GM23248 (cell line): Measurements from ENCODE around the gene CHST3. TPM values are rescaled to one million over a fixed set of nuclear protein-coding genes. Genes with fewer than 3 reads are reported as not detected.

Experiments used
- DNase-seq: peaks from one replicate; pipeline ENCODE4 v3.0.0-alpha.2; 2015
- H2AFZ ChIP-seq: fragments of 200-600 bp; sonication (generic); 2 replicates; pipeline ENCODE4 v1.6.1; 2016; ENCODE audit warnings: antibody characterized with exemption
- H3F3A ChIP-seq: fragments of 200-600 bp; sonication (generic); 2 replicates; pipeline ENCODE4 v1.6.1; 2016; ENCODE audit warnings: mild to moderate bottlenecking, antibody characterized with exemption, mixed run types; ENCODE audit not compliant: insufficient read depth
- H3K27ac ChIP-seq: fragments of 200-600 bp; sonication (generic); 2 replicates; pipeline ENCODE4 v1.5.1; 2016; ENCODE audit warnings: mild to moderate bottlenecking
- H3K27me3 ChIP-seq: fragments of 200-600 bp; sonication (generic); replicated peaks from 2 replicates; pipeline ENCODE4 v1.6.1; 2016; ENCODE audit warnings: mild to moderate bottlenecking; ENCODE audit not compliant: insufficient read depth
- H3K36me3 ChIP-seq: fragments of 200-600 bp; sonication (generic); 2 replicates; pipeline ENCODE4 v1.6.1; 2016; ENCODE audit warnings: low read depth, mild to moderate bottlenecking
- H3K4me1 ChIP-seq: fragments of 200-600 bp; sonication (generic); 2 replicates; pipeline ENCODE4 v1.6.1; 2016; ENCODE audit warnings: mild to moderate bottlenecking; ENCODE audit not compliant: insufficient read depth
- H3K4me2 ChIP-seq: fragments of 200-600 bp; sonication (generic); one replicate; pipeline ENCODE4 v1.6.1; 2016; ENCODE audit warnings: mild to moderate bottlenecking; ENCODE audit not compliant: unreplicated experiment
- H3K4me3 ChIP-seq: fragments of 200-600 bp; sonication (generic); 2 replicates; pipeline ENCODE4 v1.5.1; 2016; ENCODE audit warnings: mild to moderate bottlenecking
- H3K79me2 ChIP-seq: fragments of 200-600 bp; sonication (generic); 2 replicates; pipeline ENCODE4 v1.6.1; 2016; ENCODE audit warnings: mild to moderate bottlenecking; ENCODE audit not compliant: insufficient read depth
- H3K9ac ChIP-seq: fragments of 200-600 bp; sonication (generic); 2 replicates; pipeline ENCODE4 v1.6.1; 2016; ENCODE audit warnings: mild to moderate bottlenecking
- H3K9me2 ChIP-seq: fragments of 200-600 bp; sonication (generic); 2 replicates; pipeline ENCODE4 v1.6.1; 2016; ENCODE audit warnings: mixed run types, mild to moderate bottlenecking, moderate library complexity; ENCODE audit not compliant: insufficient read depth
- H3K9me3 ChIP-seq: fragments of 200-600 bp; sonication (generic); one replicate; pipeline ENCODE4 v1.6.1; 2017; ENCODE audit warnings: low read depth
- H4K20me1 ChIP-seq: fragments of 200-600 bp; sonication (generic); 2 replicates; pipeline ENCODE4 v1.6.0; 2016; ENCODE audit not compliant: insufficient read depth
- EZH2 ChIP-seq: fragments of 200-600 bp; sonication (generic); IDR thresholded peaks from 2 replicates; pipeline ENCODE4 v1.6.1; 2018; ENCODE audit warnings: antibody characterized with exemption, mild to moderate bottlenecking; ENCODE audit not compliant: insufficient read depth, poor library complexity, severe bottlenecking
- EZH2phosphoT487 ChIP-seq: fragments of 200-600 bp; sonication (generic); IDR thresholded peaks from 2 replicates; pipeline ENCODE4 v1.6.1; 2018; ENCODE audit warnings: antibody characterized with exemption, moderate library complexity, mild to moderate bottlenecking, low read depth; ENCODE audit not compliant: insufficient read depth
- WGBS, 2 experiments: methylation state at CpG; one replicate each; pipeline ENCODE4 v1.1.6; 2015 to 2017; ENCODE audit warnings: low lambda C conversion rate in 2 of 2, low coverage in 1 of 2; ENCODE audit errors: missing lambda C conversion rate in 2 of 2; 5-methylcytosine and 5-hydroxymethylcytosine counted together
- in situ Hi-C: fragments of 300-500 bp; cut with MboI; formaldehyde crosslinking; loops from 2 replicates; pipeline ENCODE4 v1.15.0; 2020
- polyA plus RNA-seq: library from polyadenylated mRNA; unstranded; fragments of >200 nt; fragmentation: Nextera tagmentation; extraction: Ambion mirVana; gene quantifications from 2 replicates; pipeline ENCODE4 v1.2.1, GENCODE V29; 2016
- total RNA-seq: library from RNA; depleted of rRNA; stranded (reverse); fragments of >200 nt; shearing (Covaris generic); gene quantifications from 2 replicates; pipeline ENCODE4 v1.2.3, GENCODE V29; 2014

CHST3 gene
- total and polyA plus RNA-seq, 2 experiments from 2014 or later: 10.7 to 42.2 TPM

DNA sequence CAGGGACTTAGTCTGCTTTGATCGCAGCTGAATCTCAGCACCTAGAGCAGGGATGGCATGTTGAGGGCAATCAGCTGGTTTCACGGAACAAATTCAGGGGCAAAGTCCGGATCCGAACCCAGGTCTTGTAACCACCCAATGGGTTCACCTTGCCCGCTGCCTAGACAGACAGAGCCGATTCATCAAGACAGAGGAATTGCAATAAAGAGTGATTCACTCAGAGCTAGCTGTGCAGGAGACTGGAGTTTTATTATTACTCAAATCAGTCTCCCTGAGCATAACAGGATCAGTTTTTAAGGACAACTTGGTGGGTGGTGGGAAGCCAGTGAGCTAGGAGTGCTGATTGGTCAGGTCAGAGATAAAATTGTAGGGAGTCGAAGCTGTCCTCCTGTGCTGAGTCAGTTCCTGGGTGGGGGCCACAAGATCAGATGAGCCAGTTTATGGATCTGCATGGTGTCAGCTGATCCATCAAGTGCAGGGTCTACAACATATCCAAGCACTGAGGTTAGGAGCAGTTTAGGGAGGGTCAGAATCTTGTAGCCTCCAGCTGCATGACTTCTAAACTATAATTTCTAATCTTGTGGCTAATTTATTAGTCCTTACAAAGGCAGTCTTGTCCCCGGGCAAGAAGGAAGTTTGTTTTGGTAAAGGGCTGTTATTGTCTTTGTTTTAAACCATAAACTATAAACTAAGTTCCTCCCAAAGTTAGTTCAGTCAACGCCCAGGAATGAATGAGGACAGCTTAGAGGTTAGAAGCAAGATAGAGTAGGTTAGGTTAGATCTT, 43.5 kb upstream of the CHST3 start:
- Histone ChIP-seq H3K27me3 (no peaks in the 10 kb centered on the region), H3K36me3 (no peaks in the 10 kb centered on the region), H3K9me3 (no peaks in the 10 kb centered on the region), H4K20me1 (no peaks in the 10 kb centered on the region), H3K4me2 (peak overlapping the region; percentile 60), H3K27ac (peak overlapping the region; percentile 47), H3K9me2 (no peaks in the 10 kb centered on the region), H3F3A (peaks cover 18% of the 10 kb centered on the region), H3K4me3 (peak overlapping the region; percentile 43), H2AFZ (peak overlapping the region; percentile 38), H3K79me2 (no peaks in the 10 kb centered on the region), H3K4me1 (peaks cover 23% of the 10 kb centered on the region), H3K9ac (no peak overlapping the region; the same call in 1 of the 2 replicates)
- WGBS, 2 experiments: 31 to 32% methylated on average over 9 of the region's 9 CpGs
- no peak for TF ChIP-seq EZH2phosphoT487
- TF ChIP-seq EZH2: no peak
- peak; percentile 68 for DNase-seq
- in situ Hi-C loops: no loop called here

DNA sequence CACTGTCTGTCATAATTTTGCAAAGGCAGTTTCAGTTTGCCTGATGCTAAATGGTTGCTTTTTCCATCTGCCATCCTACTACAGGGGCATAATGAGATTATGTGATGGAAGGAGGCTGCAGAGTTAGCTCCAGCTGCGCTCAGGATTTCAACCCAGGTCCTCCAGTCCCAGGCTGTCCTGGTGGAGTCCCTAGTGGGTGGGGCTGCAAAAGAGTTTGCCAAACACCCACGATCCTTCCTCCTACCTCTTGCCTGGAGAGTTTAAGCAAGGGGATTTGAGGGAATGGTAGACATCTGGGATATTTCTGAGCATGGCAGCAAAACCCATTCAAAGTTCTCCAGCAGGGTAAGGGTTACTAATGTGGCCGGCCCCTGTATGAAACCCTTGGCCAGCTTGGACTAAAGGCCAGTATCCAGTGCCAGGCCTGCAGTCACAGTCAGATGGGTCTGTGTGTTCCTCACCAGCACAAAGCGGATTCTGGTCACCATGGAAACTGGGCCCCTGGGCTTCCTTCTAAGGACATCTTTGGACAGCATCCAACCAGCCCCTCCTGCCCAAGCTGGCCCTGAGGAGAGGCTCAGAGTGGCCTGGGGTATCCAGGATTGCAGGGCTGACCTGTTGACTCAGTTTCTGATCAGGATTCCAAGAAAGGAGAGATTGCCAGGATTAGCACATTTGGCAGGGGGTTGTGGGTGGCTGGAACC, 42.7 kb upstream of the CHST3 start:
- in situ Hi-C loops: no loop called here
- peak overlapping the region; percentile 47 for H3K27ac ChIP-seq
- H3K4me3 ChIP-seq: peak overlapping the region; percentile 28
- H3K4me1 ChIP-seq: peaks cover 23% of the 10 kb centered on the region
- peak overlapping the region; percentile 60 for H3K4me2 ChIP-seq
- no peaks in the 10 kb centered on the region for H4K20me1 ChIP-seq
- no peak overlapping the region; the same call in 1 of the 2 replicates for H3K9ac ChIP-seq
- H3F3A ChIP-seq: peaks cover 18% of the 10 kb centered on the region
- no peaks in the 10 kb centered on the region for H3K9me2 ChIP-seq
- H3K27me3 ChIP-seq: no peaks in the 10 kb centered on the region
- TF ChIP-seq EZH2: no peak
- TF ChIP-seq EZH2phosphoT487: no peak
- H3K36me3 ChIP-seq: no peaks in the 10 kb centered on the region
- WGBS, 2 experiments: 20 to 25% methylated on average over 4 of the region's 4 CpGs
- peak; percentile 42 for DNase-seq
- H3K9me3 ChIP-seq: no peaks in the 10 kb centered on the region
- H3K79me2 ChIP-seq: no peaks in the 10 kb centered on the region
- H2AFZ ChIP-seq: peak overlapping the region; percentile 38

DNA sequence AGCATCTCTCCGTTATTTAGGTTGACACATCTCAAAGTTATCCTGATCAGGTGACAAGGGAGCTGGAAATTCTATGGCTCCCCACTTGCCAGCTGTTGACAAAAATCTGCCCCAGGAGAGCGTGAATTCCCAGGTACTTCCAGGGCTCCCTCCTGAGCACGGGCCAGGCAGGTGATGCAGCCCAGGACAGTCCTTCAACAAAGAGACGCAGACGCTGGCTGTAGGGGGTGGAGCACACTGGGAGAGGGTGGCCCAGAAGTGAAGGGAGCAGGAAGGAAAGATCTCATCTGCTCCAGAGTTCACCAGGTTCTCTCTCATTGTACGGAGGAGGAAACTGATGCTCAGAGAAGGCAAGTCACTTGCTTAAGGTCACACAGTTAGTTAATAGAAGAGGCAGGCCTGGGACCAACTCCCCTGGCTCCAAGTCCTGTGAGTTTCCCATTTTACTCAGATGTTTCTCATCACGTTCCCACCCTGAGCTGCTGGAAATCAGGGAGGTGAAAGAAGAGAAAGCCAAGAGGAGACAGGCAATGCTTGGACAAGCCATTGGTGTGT, 41.0 kb upstream of the CHST3 start:
- no peak overlapping the region for H2AFZ ChIP-seq
- peaks cover 26% of the 10 kb centered on the region for H3F3A ChIP-seq
- no peak for DNase-seq
- no peaks in the 10 kb centered on the region for H3K27me3 ChIP-seq
- H3K9me2 ChIP-seq: no peaks in the 10 kb centered on the region
- no peak overlapping the region for H3K9ac ChIP-seq
- in situ Hi-C loops: no loop called here
- H3K36me3 ChIP-seq: no peaks in the 10 kb centered on the region
- TF ChIP-seq EZH2 (no peak), EZH2phosphoT487 (no peak)
- no peak overlapping the region for H3K4me2 ChIP-seq
- no peak overlapping the region for H3K4me3 ChIP-seq
- H3K9me3 ChIP-seq: no peaks in the 10 kb centered on the region
- WGBS, 2 experiments: 27 to 33% methylated on average over 7 of the region's 7 CpGs
- peaks cover 31% of the 10 kb centered on the region for H3K4me1 ChIP-seq
- H4K20me1 ChIP-seq: no peaks in the 10 kb centered on the region
- no peaks in the 10 kb centered on the region for H3K79me2 ChIP-seq
- H3K27ac ChIP-seq: no peak overlapping the region

DNA sequence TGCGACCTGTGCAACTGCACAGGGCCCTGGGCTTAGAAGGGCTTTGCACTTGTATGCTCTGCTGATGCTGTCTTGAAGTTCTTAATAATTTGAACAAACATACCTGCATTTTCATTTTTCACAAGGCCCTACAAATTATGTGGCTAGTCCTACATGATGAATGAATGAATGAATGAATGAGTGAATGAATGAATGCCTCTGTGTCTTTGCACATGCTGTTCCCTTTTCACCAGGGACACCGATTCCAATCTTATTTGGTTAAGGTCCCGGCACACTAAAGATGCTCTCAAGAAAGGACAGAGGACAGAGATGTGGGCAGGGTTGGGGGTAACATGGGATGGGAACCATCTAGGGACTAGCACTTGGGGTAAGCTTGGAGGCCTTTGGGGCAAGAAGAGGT, 39.4 kb upstream of the CHST3 start:
- H3K9ac ChIP-seq: no peak overlapping the region
- H3K27me3 ChIP-seq: no peaks in the 10 kb centered on the region
- no peaks in the 10 kb centered on the region for H3K9me3 ChIP-seq
- no peaks in the 10 kb centered on the region for H4K20me1 ChIP-seq
- no peaks in the 10 kb centered on the region for H3K79me2 ChIP-seq
- no peak overlapping the region for H2AFZ ChIP-seq
- H3K9me2 ChIP-seq: no peaks in the 10 kb centered on the region
- no peak overlapping the region for H3K27ac ChIP-seq
- 82 to 83% methylated on average over 3 of the region's 3 CpGs for WGBS, 2 experiments
- no peak for TF ChIP-seq EZH2
- no peak for TF ChIP-seq EZH2phosphoT487
- DNase-seq: no peak
- no peak overlapping the region for H3K4me2 ChIP-seq
- in situ Hi-C loops: loop anchor here (25.0 kb wide), 1 partner anchor 288 kb away; the partner anchor contains the start of genes ANAPC16 and ASCC1
- peaks cover 25% of the 10 kb centered on the region for H3F3A ChIP-seq
- peaks cover 34% of the 10 kb centered on the region for H3K4me1 ChIP-seq
- no peak overlapping the region for H3K4me3 ChIP-seq
- H3K36me3 ChIP-seq: no peaks in the 10 kb centered on the region
